ENCODE results near the gene ALPI. TPM values are rescaled to one million over a fixed set of nuclear protein-coding genes. Genes with fewer than 3 reads are reported as not detected.

ALPI gene
- total RNA-seq, 4 donors from 2014 or later = 0.17 TPM; not detected in 3

DNA sequence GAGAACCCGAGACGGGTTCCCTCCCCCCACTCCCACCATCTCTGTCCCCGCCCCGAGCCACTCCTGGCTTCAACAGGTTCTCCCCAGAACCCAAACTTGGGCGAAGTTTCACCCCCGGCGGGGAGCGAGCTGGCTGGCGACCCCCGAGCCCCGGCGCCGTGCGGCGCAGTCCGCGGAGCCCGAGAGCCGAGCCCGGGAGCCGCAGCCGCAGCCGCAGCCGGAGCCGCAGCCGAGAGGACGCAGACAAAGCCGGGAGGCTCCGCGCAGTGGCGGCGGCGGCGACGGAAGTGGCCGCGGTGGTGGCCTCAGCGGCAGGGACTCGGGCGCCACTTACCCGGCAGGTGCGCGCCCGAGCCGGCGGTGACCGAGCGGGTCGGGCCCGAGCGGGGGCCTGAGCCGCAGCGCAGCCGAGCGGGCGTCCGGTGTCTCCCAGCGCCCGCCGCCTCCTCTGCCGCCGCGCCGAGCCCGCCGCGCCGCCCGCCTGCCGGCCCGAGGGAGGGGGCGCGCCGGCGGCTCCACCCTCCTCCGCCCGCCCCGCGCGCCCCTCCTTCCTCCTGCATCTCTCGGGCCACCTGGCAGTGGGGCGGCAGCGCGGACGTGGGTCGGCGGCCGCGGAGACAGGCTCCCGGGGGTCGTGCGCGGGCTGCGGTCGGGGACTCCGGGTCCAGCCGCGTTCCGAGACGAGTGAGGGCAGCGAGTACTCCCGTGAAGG, 31.6 kb downstream of the ALPI start, which contains the start of gene ECEL1:
TSS of gene ECEL1 (minus strand) at position 450 of the 712 bp plus-strand sequence. CDS start 1,181 bp downstream, outside the sequence.
- Histone ChIP-seq H3K9me3 (no peaks in the 10 kb centered on the region), H3K4me3 (peak within 1 kb of the TSS in 3 of 4 donors; percentile 25 to 36 (median 34)), H3K27me3 (peaks cover 0 to 91% (median 27%) of the 10 kb centered on the region in 4 donors), H3K36me3 (no peaks in the 10 kb centered on the region), H3K27ac (replicated peaks in 1 of 4) (no peak within 1 kb of the TSS), H3K4me1 (peaks cover 0 to 31% (median 24%) of the 10 kb centered on the region in 4 donors)
- no peak for DNase-seq (ENCODE audit: extremely low spot score)
- WGBS = 4% methylated on average over 19 of the region's 102 CpGs
- intact Hi-C loops (cut with DNase I) = no loop called here
- no peak for TF ChIP-seq EP300 (IDR thresholded peaks at IDR 0.05)
- TF ChIP-seq CTCF (IDR thresholded peaks at IDR 0.05) = no peak
- no peak for TF ChIP-seq POLR2A (IDR thresholded peaks at IDR 0.05; ENCODE audit: low read depth)
- TF ChIP-seq POLR2AphosphoS5 (IDR thresholded peaks at IDR 0.05) = no peak

- Histone ChIP-seq H3K27ac (replicated peaks in 1 of 4) (no peak overlapping the region), H3K27me3 (peaks cover 0 to 84% (median 24%) of the 10 kb centered on the region in 4 donors), H3K9me3 (no peaks in the 10 kb centered on the region), H3K4me1 (peaks cover 0 to 31% (median 24%) of the 10 kb centered on the region in 4 donors), H3K4me3 (no peak overlapping the region), H3K36me3 (no peaks in the 10 kb centered on the region)
- no peak for DNase-seq (ENCODE audit: extremely low spot score)
- 76% methylated on average over 6 of the region's 16 CpGs for WGBS
- intact Hi-C loops (cut with DNase I) = no loop called here
- TF ChIP-seq POLR2AphosphoS5 (IDR thresholded peaks at IDR 0.05) = no peak
- TF ChIP-seq EP300 (IDR thresholded peaks at IDR 0.05) = no peak
- TF ChIP-seq CTCF (IDR thresholded peaks at IDR 0.05) = no peak
- no peak for TF ChIP-seq POLR2A (IDR thresholded peaks at IDR 0.05; ENCODE audit: low read depth)
Measured at GRCh38 chr2:232488097-232488711, 32.3 kb downstream of the ALPI start.

DNA sequence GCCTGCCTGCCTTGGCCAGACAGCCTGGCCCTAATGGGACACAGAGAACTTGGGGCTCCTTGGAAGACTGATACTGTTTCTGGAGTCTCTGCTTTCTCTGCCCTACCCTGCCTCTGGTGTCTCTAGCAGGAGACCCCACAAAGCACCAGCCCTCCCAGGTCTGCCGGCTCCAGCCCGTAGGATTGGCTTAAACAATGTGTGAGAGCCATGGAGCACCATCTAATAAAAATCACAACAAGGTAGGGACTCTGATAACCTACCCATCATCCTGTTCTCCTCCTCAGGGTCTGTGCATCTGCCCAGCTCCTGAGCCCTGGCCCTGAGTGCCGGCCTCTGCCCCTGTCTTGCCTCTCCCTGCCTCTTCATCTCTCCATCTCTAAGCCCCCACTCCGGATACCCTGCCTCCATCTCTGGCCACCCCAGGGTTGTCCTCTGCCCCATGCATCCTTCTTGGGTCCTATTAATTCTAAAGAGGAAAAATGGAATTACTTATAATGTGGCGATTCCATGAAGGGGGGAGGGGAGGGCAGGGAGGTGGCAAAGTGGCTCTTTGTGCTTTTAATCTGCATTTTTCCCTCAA, 32.9 kb downstream of the ALPI start:
- Histone ChIP-seq H3K27me3 (peaks cover 0 to 78% (median 23%) of the 10 kb centered on the region in 4 donors), H3K36me3 (no peaks in the 10 kb centered on the region), H3K27ac (replicated peaks in 1 of 4) (no peak overlapping the region), H3K9me3 (no peaks in the 10 kb centered on the region), H3K4me1 (peaks cover 0 to 31% (median 24%) of the 10 kb centered on the region in 4 donors), H3K4me3 (no peak overlapping the region)
- 86% methylated on average over 4 of the region's 5 CpGs for WGBS
- no peak for DNase-seq (ENCODE audit: extremely low spot score)
- TF ChIP-seq EP300 (IDR thresholded peaks at IDR 0.05) (no peak), POLR2A (IDR thresholded peaks at IDR 0.05; ENCODE audit: low read depth) (no peak), POLR2AphosphoS5 (IDR thresholded peaks at IDR 0.05) (no peak), CTCF (IDR thresholded peaks at IDR 0.05) (no peak)
- intact Hi-C loops (cut with DNase I) = no loop called here

DNA sequence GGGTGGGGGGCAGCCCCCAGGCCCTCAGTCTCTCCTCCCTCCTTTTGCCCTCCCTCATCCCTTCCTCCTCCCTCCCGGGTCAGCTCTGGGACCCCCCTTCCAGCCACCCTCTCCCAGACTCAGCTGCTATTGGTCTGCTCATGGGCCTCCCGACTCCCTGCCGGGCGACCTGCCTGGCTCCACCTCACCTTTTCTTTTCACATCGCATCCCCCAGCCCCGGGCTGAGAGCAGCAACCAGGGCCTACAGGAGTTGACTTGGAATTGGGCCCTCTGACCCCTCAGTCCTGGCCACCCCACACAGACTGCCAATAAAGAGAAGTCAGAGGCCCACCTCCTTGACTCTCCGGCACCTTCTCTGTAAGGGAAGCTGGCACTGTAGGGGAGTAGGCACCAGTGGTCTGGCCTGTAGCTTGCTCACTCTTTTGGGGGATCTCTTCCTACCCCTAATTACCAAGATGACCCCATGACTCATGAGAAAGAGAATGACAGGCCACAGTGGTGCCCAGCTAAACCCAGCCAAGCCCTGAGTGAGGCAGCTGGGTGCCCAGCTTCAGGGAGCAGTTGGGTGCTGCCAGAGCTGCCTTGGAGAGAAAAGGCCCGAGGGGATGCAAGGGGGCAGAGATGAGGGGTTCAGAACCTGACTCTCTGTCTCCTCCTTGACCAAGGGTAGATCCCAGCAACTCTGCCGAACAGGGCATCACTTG, 33.7 kb downstream of the ALPI start:
- H3K9me3 ChIP-seq = no peaks in the 10 kb centered on the region
- DNase-seq (ENCODE audit: extremely low spot score) = no peak
- no peak overlapping the region for H3K27ac ChIP-seq (replicated peaks in 1 of 4)
- H3K27me3 ChIP-seq = peaks cover 0 to 69% (median 23%) of the 10 kb centered on the region in 4 donors
- intact Hi-C loops (cut with DNase I) = no loop called here
- H3K36me3 ChIP-seq = no peaks in the 10 kb centered on the region
- WGBS = 83% methylated on average over 9 of the region's 9 CpGs
- peaks cover 0 to 31% (median 24%) of the 10 kb centered on the region in 4 donors for H3K4me1 ChIP-seq
- no peak overlapping the region for H3K4me3 ChIP-seq
- TF ChIP-seq EP300 (IDR thresholded peaks at IDR 0.05) = no peak
- TF ChIP-seq POLR2AphosphoS5 (IDR thresholded peaks at IDR 0.05) = no peak
- TF ChIP-seq POLR2A (IDR thresholded peaks at IDR 0.05; ENCODE audit: low read depth) = no peak
- no peak for TF ChIP-seq CTCF (IDR thresholded peaks at IDR 0.05)

Measured in esophagus muscularis mucosa (tissue), 4 donors.